ENCODE results near the gene SCIN.
"Not testable (repeated sequence)": the region's sequence is repeated elsewhere in the genome, so short reads cannot be mapped to it uniquely, and the experiment has no call there.

SCIN gene

DNA sequence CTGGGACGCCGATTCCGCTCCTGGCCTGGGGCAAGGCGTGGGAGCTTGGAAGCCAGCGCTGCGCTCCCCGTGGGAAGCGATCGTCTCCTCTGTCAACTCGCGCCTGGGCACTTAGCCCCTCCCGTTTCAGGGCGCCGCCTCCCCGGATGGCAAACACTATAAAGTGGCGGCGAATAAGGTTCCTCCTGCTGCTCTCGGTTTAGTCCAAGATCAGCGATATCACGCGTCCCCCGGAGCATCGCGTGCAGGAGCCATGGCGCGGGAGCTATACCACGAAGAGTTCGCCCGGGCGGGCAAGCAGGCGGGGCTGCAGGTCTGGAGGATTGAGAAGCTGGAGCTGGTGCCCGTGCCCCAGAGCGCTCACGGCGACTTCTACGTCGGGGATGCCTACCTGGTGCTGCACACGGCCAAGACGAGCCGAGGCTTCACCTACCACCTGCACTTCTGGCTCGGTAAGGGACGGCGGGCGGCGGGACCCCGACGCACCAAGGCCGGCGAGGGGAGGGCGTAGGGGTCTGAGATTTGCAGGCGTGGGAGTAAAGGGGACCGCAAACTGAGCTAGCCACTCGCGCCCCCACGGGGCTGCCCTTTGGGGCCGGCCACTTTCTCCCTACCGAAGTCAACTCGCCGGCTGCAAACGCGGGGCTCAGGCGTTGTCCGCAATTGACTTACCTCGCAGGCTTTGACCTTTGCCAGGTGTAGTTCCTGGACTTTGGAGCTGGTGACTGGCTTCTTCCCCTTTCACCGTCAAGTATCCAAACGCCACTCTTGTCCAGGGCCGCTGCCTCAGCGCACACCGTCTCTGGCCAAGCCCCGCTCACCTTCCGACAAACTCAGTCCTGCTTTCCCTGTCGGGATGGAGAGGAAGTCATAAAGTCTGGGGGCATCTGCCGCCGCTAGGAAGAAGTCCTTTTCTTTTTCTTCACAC lies at the start of gene SCIN:
Gene SCIN, plus strand, starts transcription at position 187 of the 928 bp plus-strand sequence. Its CDS starts 67 bp downstream, at position 254.
- peak; percentile 7 for DNase-seq

GRCh38 chr7:12524794-12525386 lies 45.6 kb upstream of the SCIN start:
- DNase-seq = peak; percentile 53

DNA sequence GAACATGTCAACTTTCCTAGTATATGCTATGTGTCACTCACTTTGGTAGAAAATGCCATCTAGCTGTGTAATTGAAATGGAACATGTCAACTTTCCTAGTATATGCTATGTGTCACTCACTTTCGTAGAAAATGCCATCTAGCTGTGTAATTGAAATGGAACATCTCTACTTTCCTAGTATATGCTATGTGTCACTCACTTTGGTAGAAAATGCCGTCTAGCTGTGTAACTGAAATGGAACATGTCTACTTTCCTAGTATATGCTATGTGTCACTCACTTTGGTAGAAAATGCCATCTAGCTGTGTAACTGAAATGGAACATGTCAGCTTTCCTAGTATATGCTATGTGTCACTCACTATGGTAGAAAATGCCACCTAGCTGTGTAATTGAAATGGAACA lies 43.8 kb upstream of the SCIN start:
- not testable (repeated sequence) for DNase-seq

GRCh38 chr7:12527670-12528069 lies 42.9 kb upstream of the SCIN start:
- DNase-seq = not testable (repeated sequence)

DNA sequence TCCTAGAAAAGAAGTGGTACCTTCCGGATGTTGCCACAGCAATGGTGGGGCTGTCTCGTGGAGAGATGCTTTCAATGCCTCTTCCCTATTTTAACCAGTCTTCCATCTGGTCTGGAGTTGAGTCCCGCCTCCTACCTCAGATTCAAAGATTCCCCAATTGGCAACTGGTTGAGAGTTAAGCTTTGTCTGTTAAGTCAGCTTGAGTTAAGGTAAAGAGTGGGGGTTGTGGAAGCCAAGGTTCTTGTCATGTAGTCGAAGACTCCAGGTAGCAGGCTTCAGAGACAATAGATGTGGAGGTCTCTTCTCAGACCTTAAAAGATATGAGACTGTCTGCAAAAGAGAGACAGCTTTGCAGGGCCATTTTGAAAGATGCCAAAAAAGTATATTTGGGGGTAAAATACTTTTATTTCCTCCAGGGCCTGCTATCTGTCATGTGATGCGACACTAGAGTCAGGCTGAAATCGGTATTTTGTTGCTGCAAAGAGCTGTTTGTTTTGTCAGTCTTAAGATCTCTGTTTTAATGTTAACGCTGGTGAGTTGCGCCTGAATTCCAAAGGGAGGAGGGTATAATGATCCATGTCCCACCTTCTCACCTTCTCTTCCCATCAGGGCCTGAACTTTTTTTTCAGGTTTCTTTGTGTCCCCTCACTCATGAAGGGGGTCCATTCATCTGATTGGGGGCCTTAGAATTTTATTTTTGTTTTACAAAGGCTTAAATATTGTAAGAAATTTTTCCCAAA lies 40.4 kb upstream of the SCIN start:
- DNase-seq = no peak

GRCh38 chr7:12531784-12532183 lies 38.7 kb upstream of the SCIN start:
- no peak for DNase-seq

DNA sequence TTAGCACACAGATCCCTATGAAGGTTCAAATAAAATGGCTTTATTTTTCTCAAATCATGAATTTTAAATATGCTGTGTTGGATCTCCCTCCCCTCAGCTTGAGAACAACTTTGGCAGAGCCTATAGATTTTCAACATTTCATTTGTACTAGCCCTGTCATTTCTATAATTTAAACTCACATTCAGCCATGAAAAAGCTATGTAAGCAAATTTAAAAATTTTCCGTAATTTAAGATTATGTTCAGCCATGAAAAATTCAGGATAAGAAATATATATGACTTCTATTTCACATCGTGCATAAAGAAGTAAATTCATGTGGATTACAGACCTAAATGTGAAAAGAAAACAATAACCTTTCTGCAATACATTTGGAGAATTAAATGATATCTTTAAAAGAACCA lies 36.5 kb upstream of the SCIN start:
- DNase-seq = no peak

GRCh38 chr7:12539681-12540080 lies 30.8 kb upstream of the SCIN start:
- DNase-seq = no peak

DNA sequence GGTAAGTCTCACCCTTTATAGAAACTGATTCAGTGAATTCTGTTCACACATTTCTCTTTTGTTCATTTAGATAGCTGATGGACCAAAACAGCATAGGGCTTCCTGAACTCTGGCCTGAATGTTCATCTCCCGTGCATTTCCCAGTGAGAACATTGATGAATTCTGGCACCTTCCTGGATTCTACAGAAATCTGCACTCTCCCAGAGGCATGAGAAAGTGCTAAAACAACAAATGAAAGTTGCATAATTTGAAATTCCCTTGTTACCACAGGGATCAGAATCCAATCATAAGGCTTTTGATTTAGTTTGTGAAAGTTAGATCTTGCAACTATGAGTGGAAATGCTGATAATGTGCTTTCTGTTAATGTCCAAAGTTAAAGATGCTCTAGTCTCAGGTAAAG lies 29.7 kb upstream of the SCIN start:
- no peak for DNase-seq

DNA sequence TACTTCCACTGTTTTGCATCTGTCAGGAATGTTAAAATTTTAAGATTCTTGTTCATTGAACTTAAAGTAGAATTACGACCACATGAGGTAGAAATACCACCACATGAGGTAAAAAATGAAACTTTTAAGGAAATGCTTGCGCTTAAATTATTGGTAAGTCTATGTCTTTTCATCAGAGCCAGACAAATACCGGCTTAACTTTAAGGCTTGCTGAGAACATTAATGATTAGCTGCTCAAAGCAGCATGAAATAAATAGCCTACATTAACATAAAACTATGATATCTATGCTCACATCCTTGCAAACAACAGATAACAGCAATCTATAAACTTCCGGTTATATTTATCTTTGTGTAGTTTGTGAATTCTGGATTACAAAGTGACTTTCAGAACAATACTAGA lies 26.9 kb upstream of the SCIN start:
- no peak for DNase-seq

- no peak for DNase-seq
These were observed 21.4 kb upstream of the SCIN start for GRCh38 chr7:12549106-12549505.

DNA sequence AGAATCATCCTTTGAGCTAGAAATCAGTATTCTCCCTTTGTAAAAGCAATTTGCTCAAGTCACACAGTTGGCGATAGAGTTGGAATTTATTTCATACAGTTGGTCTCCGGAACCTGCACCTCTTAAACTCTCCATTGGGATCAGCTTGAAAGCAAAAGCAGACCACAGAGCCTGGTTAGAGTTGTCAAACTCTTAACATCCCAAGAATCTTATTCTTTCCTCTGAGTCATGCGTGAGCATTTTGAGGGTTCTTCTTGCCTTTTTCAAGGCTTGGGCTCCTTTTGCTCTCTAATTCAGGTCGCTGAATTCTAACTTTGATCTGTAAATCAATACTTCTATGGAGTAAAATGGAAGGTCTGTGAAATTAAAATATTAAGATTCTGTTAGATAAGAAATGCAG lies 19.6 kb upstream of the SCIN start:
- DNase-seq = no peak

GRCh38 chr7:12552876-12553275 lies 17.6 kb upstream of the SCIN start:
- DNase-seq = no peak

DNA sequence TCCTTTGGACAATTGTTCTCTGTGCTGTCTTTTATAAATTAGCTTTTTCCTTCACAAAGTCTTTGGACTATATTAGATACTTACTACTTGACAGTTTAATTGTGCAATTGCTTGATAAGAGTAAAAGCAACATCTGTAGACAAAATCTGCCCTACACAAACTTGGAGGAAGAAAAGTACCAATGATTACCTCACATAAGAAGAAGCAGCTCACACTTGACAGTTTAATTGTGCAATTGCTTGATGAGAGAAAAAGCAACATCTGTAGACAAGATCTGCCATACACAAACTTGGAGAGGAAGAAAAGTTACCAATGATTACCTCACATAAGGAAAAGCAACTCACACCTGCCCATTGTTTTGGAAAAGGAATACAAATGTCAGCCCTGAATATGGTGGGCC lies 17.1 kb upstream of the SCIN start:
- DNase-seq = no peak

DNA sequence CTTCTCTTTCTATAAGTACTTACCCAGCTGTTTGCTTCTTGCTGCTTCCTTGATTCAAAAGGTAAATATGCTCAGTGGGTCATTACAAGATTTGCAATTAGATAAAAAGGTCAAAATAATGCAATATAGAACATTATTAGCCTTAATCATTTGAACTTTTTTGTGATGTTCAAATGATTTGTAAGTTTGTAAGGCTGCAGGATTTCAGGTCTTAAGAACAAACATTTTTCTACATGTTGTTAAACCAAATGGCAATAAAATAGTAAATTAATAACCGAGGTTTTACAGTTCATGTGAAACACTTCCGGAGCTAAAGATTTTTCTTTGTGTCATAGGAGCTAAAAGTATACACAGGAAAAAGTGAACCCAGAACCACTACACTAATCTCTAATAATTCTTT lies 16.2 kb upstream of the SCIN start:
- DNase-seq = no peak

DNA sequence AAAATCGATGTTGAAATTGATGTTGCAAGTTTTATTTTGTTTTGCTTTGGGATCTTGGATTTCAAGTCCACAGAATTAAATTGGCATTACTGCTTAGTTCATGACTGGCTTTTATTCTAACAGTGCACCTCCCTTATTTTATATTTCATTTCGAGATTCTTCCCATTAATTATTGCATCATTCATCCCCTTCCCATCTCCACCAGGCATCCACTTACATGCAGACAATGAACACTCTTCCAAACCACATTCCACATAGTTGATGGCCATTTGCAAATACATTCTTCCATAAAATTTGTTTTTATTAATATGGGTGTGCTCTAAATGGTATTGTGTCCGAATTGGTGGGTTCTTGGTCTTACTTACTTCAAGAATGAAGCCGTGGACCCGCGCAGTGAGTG lies 15.6 kb upstream of the SCIN start:
- no peak for DNase-seq

- not testable (repeated sequence) for DNase-seq
These were observed 14.8 kb upstream of the SCIN start for GRCh38 chr7:12555695-12556094.

DNA sequence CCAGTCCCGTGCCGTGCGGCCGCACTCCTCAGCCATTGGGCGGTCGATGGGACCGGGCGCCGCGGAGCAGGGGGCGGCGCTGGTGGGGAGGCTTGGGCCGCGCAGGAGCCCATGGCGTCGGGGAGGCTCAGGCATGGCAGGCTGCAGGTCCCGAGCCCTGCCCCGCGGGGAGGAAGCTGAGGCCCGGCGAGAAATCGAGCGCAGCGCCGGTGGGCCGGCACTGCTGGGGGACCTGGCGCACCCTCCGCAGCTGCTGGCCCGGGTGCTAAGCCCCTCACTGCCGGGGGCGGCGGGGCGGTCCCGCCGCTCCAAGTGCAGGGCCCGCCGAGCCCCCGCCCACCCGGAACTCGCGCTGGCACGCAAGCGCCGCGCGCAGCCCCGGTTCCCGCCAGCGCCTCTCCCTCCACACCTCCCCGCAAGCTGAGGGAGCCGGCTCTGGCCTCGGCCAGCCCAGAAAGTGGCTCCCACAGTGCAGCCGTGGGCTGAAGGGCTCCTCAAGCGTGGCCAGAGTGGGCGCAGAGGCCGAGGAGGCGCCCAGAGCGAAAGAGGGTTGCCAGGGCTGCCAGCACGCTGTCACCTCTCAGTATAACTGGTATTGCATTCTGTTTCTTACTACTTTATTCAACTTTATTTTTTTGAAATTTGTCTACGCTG lies 14.3 kb upstream of the SCIN start:
- DNase-seq = not testable (repeated sequence)

GRCh38 chr7:12557282-12557681 lies 13.2 kb upstream of the SCIN start:
- no peak for DNase-seq

GRCh38 chr7:12564996-12565764 lies 5.3 kb upstream of the SCIN start:
- DNase-seq = no peak

GRCh38 chr7:12565873-12566272 lies 4.6 kb upstream of the SCIN start:
- DNase-seq = no peak

DNA sequence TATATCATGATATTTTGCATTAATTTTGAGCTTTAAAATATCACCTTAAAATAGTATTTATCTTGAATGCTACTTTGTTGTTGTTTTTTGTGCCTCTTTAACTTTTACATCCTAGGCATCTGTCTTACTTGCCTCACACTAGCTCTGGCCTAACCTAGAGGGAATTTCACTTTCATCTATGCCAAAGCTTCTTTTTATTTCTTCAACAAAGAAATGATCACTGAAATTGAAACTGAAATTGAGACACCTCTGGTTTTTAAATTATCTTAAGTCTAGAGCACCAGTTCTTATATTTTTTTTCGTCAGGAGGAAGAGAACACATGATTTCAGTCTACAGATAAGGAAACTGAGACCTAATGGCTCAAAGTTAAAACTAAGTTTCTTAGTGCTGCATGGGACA lies 3.5 kb upstream of the SCIN start:
- DNase-seq = no peak
